Head of caudate nucleus (tissue), 42 donors: Measurements from ENCODE around the gene CDK11B.
A peak's percentile ranks its signal among the peaks of the same experiment; 100 is the strongest.
"Not testable (repeated sequence)": the region's sequence is repeated elsewhere in the genome, so short reads cannot be mapped to it uniquely, and the experiment has no call there.

Experiments used
- DNase-seq, 42 donors: peaks; one replicate each; pipeline versions ENCODE4 v3.0.0 to v3.0.0-alpha.2; 2020 to 2021; ENCODE audit warnings: mixed read lengths in 7 of 42
- intact Hi-C: fragments of 100-400 bp; cut with DNase I; formaldehyde crosslinking; loops from one replicate; pipeline ENCODE4 v1.15.0; 2022

CDK11B gene

GRCh38 chr1:1658583-1659549 is at the start of gene CDK11B:
Gene CDK11B (minus strand): TSS chr1:1659004. CDS start chr1:1657485, 1,519 bp downstream.
- DNase-seq: peak; percentile 79 to 98 (median 92)
- intact Hi-C loops: not testable (repeated sequence)

GRCh38 chr1:1707897-1708296 is 49.1 kb upstream of the CDK11B start:
- intact Hi-C loops: not testable (repeated sequence)
- DNase-seq: peak in 1 of 42 donors; percentile 4

- intact Hi-C loops, DNase-seq: not testable (repeated sequence)
Measured at GRCh38 chr1:1707241-1707640, 48.4 kb upstream of the CDK11B start.

- peak in 1 of 42 donors; percentile 1 for DNase-seq
- intact Hi-C loops: not testable (repeated sequence)
Measured at GRCh38 chr1:1705623-1706022, 46.8 kb upstream of the CDK11B start.

- intact Hi-C loops: not testable (repeated sequence)
- DNase-seq: peak in 4 of 42 donors; percentile 9 to 15 (median 13)
Measured at GRCh38 chr1:1704284-1704957, 45.6 kb upstream of the CDK11B start.

- DNase-seq: peak in 5 of 42 donors; percentile 7 to 34 (median 10)
- intact Hi-C loops: no loop called here
Measured at GRCh38 chr1:1703796-1704195, 45.0 kb upstream of the CDK11B start.

- peak in 1 of 42 donors; percentile 5 for DNase-seq
- intact Hi-C loops: not testable (repeated sequence)
Measured at GRCh38 chr1:1702506-1702905, 43.7 kb upstream of the CDK11B start.

- DNase-seq, intact Hi-C loops: not testable (repeated sequence)
Measured at GRCh38 chr1:1700557-1700956, 41.8 kb upstream of the CDK11B start.

GRCh38 chr1:1700067-1700466 is 41.3 kb upstream of the CDK11B start:
- intact Hi-C loops, DNase-seq: not testable (repeated sequence)

GRCh38 chr1:1699061-1699460 is 40.3 kb upstream of the CDK11B start:
- intact Hi-C loops: not testable (repeated sequence)
- peak in 2 of 42 donors; percentile 4 to 26 for DNase-seq

- intact Hi-C loops: not testable (repeated sequence)
- peak in 4 of 42 donors; percentile 2 to 18 (median 10) for DNase-seq
Measured at GRCh38 chr1:1697358-1698183, 38.8 kb upstream of the CDK11B start.

GRCh38 chr1:1696431-1697357 is 37.9 kb upstream of the CDK11B start:
- intact Hi-C loops: not testable (repeated sequence)
- DNase-seq: peak in 6 of 42 donors; percentile 0 to 16 (median 6)

GRCh38 chr1:1692714-1693647 is 34.2 kb upstream of the CDK11B start, which contains the start of gene SLC35E2B:
Gene SLC35E2B (minus strand): TSS chr1:1692795. CDS start chr1:1676699, 16,096 bp downstream.
- intact Hi-C loops: not testable (repeated sequence)
- peak; percentile 83 to 99 (median 97) for DNase-seq

GRCh38 chr1:1692324-1692713 is 33.5 kb upstream of the CDK11B start:
- intact Hi-C loops: not testable (repeated sequence)

GRCh38 chr1:1691443-1691842 is 32.6 kb upstream of the CDK11B start:
- intact Hi-C loops: not testable (repeated sequence)
- peak in 2 of 42 donors; percentile 2 to 4 for DNase-seq

More at GRCh38 chr1:1692324-1692713, 33.5 kb upstream of the CDK11B start:
- DNase-seq: peak in 31 of 42 donors; percentile 22 to 91 (median 83)

GRCh38 chr1:1689526-1689925 is 30.7 kb upstream of the CDK11B start:
- intact Hi-C loops: not testable (repeated sequence)
- DNase-seq: peak in 7 of 42 donors; percentile 1 to 41 (median 5)
